WERI-Rb-1 (cell line): Measurements from ENCODE around the gene FCHSD2.

ENCODE experiments used
- DNase-seq: peaks from one replicate; pipeline ENCODE4 v3.0.0-alpha.2; 2020
- H3K27ac ChIP-seq: fragments of 250-450 bp; sonication (Bioruptor Pico); 2 replicates; pipeline ENCODE4 v1.5.1; 2020; ENCODE audit warnings: mild to moderate bottlenecking, moderate library complexity
- H3K27me3 ChIP-seq: fragments of 250-450 bp; sonication (Bioruptor Pico); 2 replicates; pipeline ENCODE4 v1.5.1; 2021; ENCODE audit warnings: mild to moderate bottlenecking, low read depth, moderate library complexity; ENCODE audit not compliant: insufficient read depth, severe bottlenecking
- H3K36me3 ChIP-seq: fragments of 250-450 bp; sonication (Bioruptor Pico); 2 replicates; pipeline ENCODE4 v1.5.1; 2020; ENCODE audit warnings: mild to moderate bottlenecking, moderate library complexity
- H3K4me3 ChIP-seq: 2 replicates; pipeline ENCODE4 v1.5.1; 2011; ENCODE audit warnings: low read depth, mild to moderate bottlenecking, control low read depth, low read length
- H3K9me3 ChIP-seq: fragments of 250-450 bp; sonication (Bioruptor Pico); 2 replicates; pipeline ENCODE4 v1.5.1; 2021; ENCODE audit warnings: mild to moderate bottlenecking, moderate library complexity; ENCODE audit not compliant: severe bottlenecking
- TF ChIP-seq, protein P1 (sequence below): IDR thresholded peaks from 2 replicates; pipeline ENCODE4 v1.5.1; 2011; ENCODE audit warnings: low read depth, mild to moderate bottlenecking, control low read depth, inconsistent platforms, low read length

FCHSD2 gene

DNA sequence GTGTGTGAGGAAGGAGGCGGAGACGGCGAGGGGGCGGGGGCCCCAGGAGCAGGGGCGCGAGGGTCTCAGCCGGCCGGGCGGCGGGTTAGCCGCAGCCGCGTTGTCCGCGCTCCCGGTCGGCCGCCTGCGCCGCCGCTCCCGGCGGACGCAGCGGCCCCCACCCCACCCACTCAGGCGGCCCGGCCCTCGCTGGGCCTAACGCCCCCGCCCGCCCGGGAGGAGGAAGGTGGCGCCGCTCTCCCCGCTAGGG lies at the start of gene FCHSD2:
FCHSD2 (minus strand) TSS at position 191 of the 250 bp plus-strand sequence. CDS start 441 bp downstream, outside the sequence.
- DNase-seq, result no peak
- Histone ChIP-seq H3K9me3 (no peaks in the 10 kb centered on the region), H3K27me3 (no peaks in the 10 kb centered on the region), H3K4me3 (peak within 1 kb of the TSS; percentile 86), H3K27ac (peak within 1 kb of the TSS; percentile 94), H3K36me3 (peaks cover 20% of the 10 kb centered on the region)
- TF ChIP-seq, protein P1, sequence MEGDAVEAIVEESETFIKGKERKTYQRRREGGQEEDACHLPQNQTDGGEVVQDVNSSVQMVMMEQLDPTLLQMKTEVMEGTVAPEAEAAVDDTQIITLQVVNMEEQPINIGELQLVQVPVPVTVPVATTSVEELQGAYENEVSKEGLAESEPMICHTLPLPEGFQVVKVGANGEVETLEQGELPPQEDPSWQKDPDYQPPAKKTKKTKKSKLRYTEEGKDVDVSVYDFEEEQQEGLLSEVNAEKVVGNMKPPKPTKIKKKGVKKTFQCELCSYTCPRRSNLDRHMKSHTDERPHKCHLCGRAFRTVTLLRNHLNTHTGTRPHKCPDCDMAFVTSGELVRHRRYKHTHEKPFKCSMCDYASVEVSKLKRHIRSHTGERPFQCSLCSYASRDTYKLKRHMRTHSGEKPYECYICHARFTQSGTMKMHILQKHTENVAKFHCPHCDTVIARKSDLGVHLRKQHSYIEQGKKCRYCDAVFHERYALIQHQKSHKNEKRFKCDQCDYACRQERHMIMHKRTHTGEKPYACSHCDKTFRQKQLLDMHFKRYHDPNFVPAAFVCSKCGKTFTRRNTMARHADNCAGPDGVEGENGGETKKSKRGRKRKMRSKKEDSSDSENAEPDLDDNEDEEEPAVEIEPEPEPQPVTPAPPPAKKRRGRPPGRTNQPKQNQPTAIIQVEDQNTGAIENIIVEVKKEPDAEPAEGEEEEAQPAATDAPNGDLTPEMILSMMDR, result no peak

DNA sequence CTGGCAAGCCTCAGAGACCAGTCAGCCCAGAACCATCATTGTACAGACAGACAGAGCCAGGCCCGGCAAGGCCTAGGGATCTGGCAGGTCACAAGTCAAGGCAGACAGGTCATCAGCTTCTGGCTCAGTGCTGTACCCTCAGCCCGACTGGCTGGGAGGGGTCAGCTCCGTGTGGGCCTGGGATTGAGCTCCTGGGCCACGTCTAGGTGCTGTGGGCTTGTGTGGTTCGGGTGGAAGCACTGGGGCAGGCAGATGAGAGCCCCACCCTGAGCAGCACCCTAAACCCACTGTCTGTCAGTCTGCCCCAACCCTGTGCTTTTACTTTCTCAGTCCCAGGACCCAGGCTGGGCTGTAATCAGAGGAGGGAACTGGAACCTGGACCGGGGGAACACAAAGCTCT lies 49.0 kb upstream of the FCHSD2 start:
- H3K4me3 ChIP-seq, result no peak overlapping the region
- H3K36me3 ChIP-seq, result no peaks in the 10 kb centered on the region
- no peak for DNase-seq
- TF ChIP-seq, protein P1, result no peak
- no peaks in the 10 kb centered on the region for H3K9me3 ChIP-seq
- H3K27ac ChIP-seq, result no peak overlapping the region
- no peaks in the 10 kb centered on the region for H3K27me3 ChIP-seq

DNA sequence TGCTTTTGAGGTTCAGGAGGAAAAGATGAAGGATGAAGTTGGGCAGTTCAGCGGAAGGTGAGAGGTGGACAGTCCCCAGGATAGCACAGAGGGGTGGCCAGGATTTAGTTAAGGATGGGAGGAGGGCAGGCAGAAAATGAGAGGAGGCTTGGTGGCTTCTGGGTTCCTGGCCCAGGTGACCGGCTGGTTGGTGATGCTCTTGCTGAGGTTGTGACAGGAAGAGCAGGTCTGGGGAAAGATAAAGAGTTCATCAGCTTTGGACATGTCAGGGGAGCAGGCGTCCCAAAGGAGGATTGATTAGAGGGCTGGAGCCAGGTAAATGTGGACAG lies 48.4 kb upstream of the FCHSD2 start:
- Histone ChIP-seq H3K36me3 (no peaks in the 10 kb centered on the region), H3K27me3 (no peaks in the 10 kb centered on the region), H3K9me3 (no peaks in the 10 kb centered on the region), H3K4me3 (no peak overlapping the region), H3K27ac (no peak overlapping the region)
- no peak for DNase-seq
- TF ChIP-seq, protein P1, result no peak

DNA sequence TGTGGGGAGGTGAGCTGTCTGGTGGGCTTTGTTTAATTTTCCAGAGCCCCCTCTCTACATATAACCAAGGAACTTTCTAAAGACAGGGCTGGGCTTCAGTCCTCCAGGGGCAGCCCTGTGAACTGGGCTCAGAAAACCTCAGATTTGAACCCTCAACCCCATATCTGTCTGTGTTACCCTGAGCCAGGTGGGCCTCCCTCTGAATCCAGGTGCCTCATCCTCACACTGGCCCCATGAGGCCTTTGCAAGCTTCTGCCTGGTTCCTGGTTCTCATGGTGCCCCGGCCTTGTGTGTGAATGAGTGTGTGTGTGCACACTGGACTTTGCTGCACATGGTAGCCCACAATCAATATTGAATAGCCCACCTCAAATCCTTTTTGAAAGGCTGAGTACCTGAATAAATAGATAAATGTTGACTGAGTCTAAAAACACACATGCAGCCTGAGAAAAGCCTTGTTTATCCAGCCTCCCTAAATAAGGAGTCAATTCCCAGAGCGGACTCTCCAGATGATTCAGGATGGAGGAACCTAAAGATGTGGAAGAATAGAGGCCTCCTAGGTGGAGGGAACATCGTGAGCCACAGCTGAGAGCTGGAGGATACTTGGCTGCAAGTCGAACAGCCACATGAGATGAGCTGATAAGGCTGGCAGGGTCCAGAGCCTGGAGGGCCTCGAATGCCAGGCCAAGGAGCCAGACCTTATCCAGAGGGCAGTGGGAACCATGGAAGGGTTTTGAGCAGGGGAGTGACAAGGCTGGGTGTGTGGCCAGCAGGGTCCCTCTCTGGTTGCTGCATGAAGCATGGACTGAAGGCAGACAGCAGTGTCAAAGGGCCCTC lies 47.8 kb upstream of the FCHSD2 start:
- Histone ChIP-seq H3K9me3 (no peaks in the 10 kb centered on the region), H3K27me3 (no peaks in the 10 kb centered on the region), H3K4me3 (no peak overlapping the region), H3K27ac (no peak overlapping the region), H3K36me3 (no peaks in the 10 kb centered on the region)
- no peak for DNase-seq
- TF ChIP-seq, protein P1, result no peak

DNA sequence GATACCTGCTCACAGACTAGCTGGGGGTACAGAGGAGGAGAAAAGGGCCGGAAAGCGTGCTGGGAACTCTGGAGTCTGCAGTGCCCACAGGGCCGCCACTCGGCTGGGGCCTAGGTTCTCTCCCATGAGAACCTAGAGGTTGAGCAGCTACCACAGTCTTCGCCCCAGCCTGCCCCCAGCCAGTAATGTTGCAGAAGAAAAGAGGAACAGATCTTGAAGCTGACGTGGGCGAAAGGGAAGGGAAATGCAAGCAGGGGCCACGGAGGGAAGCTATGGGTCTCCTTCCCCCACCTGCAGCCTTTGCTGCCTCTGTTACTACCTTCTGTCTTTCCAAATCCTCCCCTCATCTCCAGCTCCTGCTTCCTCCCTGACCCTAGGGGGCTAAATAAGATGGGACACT lies 47.2 kb upstream of the FCHSD2 start:
- TF ChIP-seq, protein P1, result no peak
- no peak overlapping the region for H3K4me3 ChIP-seq
- no peak for DNase-seq
- no peaks in the 10 kb centered on the region for H3K27me3 ChIP-seq
- H3K9me3 ChIP-seq, result no peaks in the 10 kb centered on the region
- no peak overlapping the region for H3K27ac ChIP-seq
- no peaks in the 10 kb centered on the region for H3K36me3 ChIP-seq

DNA sequence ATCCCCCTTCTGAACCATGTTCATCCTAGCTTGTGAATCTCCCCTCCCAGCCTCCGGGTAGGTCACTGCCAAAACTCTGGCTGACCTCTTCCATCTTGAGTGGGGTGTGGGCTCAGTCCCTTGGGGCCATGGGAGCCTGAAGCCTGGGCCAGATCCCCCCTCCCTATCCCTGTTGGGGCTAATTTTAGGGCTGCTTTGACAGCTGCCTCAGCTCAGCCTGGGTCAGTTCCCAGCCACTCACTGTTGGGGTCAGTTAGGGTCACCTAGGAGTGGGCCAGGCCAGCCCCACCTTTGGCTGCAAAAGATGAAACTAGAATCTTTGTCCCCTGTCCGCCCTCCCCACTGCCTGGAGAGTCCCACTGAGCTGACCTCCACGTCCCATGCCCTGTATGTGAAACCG lies 46.2 kb upstream of the FCHSD2 start:
- Histone ChIP-seq H3K36me3 (no peaks in the 10 kb centered on the region), H3K4me3 (no peak overlapping the region), H3K9me3 (no peaks in the 10 kb centered on the region), H3K27me3 (no peaks in the 10 kb centered on the region), H3K27ac (no peak overlapping the region)
- TF ChIP-seq, protein P1, result no peak
- DNase-seq, result no peak
